Naive thymus-derived CD8-positive, alpha-beta T cell (primary cell): ENCODE results near the gene DENND4A. TPM values are rescaled to one million over a fixed set of nuclear protein-coding genes. Genes with fewer than 3 reads are reported as not detected.

Source experiments
- ATAC-seq, 2 donors: fragments of 150-1000 bp; cut with Tn5 transposase in 1 of 2; sonication (Bioruptor Pico), chemical (Tn5 transposase) in 1 of 2; 1 replicate in 1 of 2; 2 replicates in 1 of 2; pipeline ENCODE4 v1.10.0; 2021; ENCODE audit warnings: mild to moderate bottlenecking in 2 of 2, moderate library complexity in 2 of 2
- POLR2A ChIA-PET: fragments of 350-600 bp; sonication (Branson Sonifier 250); formaldehyde crosslinking; loops from one replicate; lab custom pipeline; 2021; ENCODE audit warnings: antibody characterized with exemption; lab: Charles Lee
- DNase-seq, 10 donors: peaks; one replicate each; pipeline versions ENCODE4 v3.0.0 to v3.0.0-alpha.2; 2020 to 2022
- H3K27ac Mint-ChIP-seq, 10 donors: one replicate each; pipeline ENCODE4 v1.8.0; 2020 to 2022; ENCODE audit warnings: mild to moderate bottlenecking in 10 of 10, mixed read lengths in 10 of 10, moderate library complexity in 4 of 10, inconsistent platforms in 1 of 10
- H3K27me3 Mint-ChIP-seq, 5 donors: one replicate each; pipeline ENCODE4 v1.8.0; 2021 to 2022; ENCODE audit warnings: mixed read lengths in 5 of 5
- H3K36me3 Mint-ChIP-seq, 3 donors: one replicate each; pipeline ENCODE4 v1.8.0; 2020 to 2022; ENCODE audit warnings: mixed read lengths in 3 of 3, mild to moderate bottlenecking in 2 of 3, inconsistent platforms in 1 of 3
- H3K4me1 Mint-ChIP-seq, 4 donors: one replicate each; pipeline ENCODE4 v1.8.0; 2021 to 2022; ENCODE audit warnings: mixed read lengths in 4 of 4
- H3K4me3 Mint-ChIP-seq, 10 donors: one replicate each; pipeline ENCODE4 v1.8.0; 2020 to 2022; ENCODE audit warnings: mild to moderate bottlenecking in 10 of 10, mixed read lengths in 10 of 10, moderate library complexity in 6 of 10, inconsistent platforms in 1 of 10
- H3K9me3 Mint-ChIP-seq, 9 donors: one replicate each; pipeline ENCODE4 v1.8.0; 2020 to 2022; ENCODE audit warnings: mixed read lengths in 9 of 9, mild to moderate bottlenecking in 3 of 9, inconsistent platforms in 1 of 9, moderate library complexity in 1 of 9
- polyA plus RNA-seq, 3 donors: library from polyadenylated mRNA; unstranded; fragments of 300-500 nt; fragmentation: Illumina TruSeq; gene quantifications; one replicate each; pipeline ENCODE4 v1.2.3, GENCODE V29; 2021
- total RNA-seq, 8 experiments: library from RNA in 2 of 8; stranded (reverse) in 2 of 8; gene quantifications; one replicate each; pipeline ENCODE4 v1.2.3 and lab custom pipeline; 2021 to 2026

DENND4A gene
- total and polyA plus RNA-seq, 5 experiments from 2014 or later = 9.3 to 62.9 (median 12.0) TPM

DNA sequence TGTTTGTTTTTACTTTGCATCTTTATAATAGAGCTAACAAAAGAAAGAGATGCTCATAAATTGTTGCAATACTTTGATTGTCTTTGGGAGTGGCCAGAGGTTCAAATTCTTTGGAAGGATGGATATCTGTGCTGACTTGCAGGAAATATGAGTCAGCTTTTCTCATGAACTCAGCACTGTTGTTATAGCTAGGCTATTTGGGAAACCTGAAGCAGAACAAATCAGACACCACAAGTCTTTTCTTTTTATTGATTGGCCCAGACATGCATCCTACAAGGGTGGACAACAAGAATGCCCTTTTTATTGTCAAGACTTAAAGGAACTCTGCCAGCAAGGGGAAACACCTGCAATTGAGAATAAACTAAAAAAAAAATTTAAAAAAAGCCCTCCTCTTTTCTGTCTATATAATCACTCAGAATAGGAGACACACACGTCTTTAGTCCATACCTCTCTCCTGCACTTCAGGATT lies 4.6 kb upstream of the DENND4A start:
- H3K4me3 Mint-ChIP-seq = no peak overlapping the region
- DNase-seq (no peak), ATAC-seq (no peak)
- peak overlapping the region in 3 of 10 donors; percentile 18 to 76 (median 66) for H3K27ac Mint-ChIP-seq
- no peaks in the 10 kb centered on the region for H3K36me3 Mint-ChIP-seq
- POLR2A ChIA-PET = interaction anchor here (1.1 kb wide), 1 partner anchor 22 kb away, joined by 3 read pairs; no protein-coding TSS in a partner anchor
- H3K4me1 Mint-ChIP-seq = peaks cover 7 to 30% (median 22%) of the 10 kb centered on the region in 4 donors
- H3K27me3 Mint-ChIP-seq = no peaks in the 10 kb centered on the region
- H3K9me3 Mint-ChIP-seq = no peaks in the 10 kb centered on the region

DNA sequence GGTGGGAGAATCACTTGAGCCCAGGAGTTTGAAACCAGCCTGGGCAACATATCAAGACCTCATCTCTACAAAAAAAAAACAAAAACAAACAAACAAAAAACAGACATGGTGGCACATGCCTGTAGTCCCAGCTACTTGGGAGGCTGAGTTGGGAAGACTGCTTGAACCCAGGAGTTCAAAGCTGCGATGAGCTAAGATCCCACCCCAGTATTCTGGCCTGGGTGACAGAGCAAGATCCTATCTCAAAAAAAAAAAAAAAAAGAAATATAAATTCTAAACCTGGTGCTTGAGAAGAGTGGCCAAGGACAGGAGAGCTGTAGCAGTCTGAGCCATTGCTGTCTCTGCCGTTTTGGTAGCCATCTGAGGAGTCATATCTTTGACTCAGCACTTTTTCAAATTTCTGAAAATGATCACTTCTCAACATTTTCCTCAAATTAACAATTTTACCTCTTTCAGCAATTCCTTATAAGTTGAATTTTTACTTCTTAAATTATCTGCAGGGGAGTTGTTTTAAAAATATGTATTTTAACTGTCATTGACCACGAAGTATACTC lies 3.6 kb upstream of the DENND4A start:
- Mint-ChIP-seq H3K27me3 (no peaks in the 10 kb centered on the region), H3K27ac (peak overlapping the region in 4 of 10 donors; percentile 7 to 76 (median 16)), H3K4me3 (no peak overlapping the region), H3K9me3 (no peaks in the 10 kb centered on the region), H3K4me1 (peaks cover 7 to 31% (median 20%) of the 10 kb centered on the region in 4 donors), H3K36me3 (no peaks in the 10 kb centered on the region)
- DNase-seq (no peak), ATAC-seq (no peak)
- POLR2A ChIA-PET = interaction anchor here (0.7 to 6.2 kb wide), 4 partner anchors 10 to 155 kb away, joined by 3 to 95 read pairs (median 3); partner anchors contain the start of gene RAB11A

GRCh38 chr15:65793818-65794104 lies 1.7 kb upstream of the DENND4A start:
- Mint-ChIP-seq H3K27me3 (no peaks in the 10 kb centered on the region), H3K4me1 (peaks cover 13 to 47% (median 33%) of the 10 kb centered on the region in 4 donors), H3K9me3 (no peaks in the 10 kb centered on the region), H3K36me3 (peaks cover 0 to 2% (median 0%) of the 10 kb centered on the region in 3 donors), H3K4me3 (peak overlapping the region; percentile 22 to 76 (median 56)), H3K27ac (peak overlapping the region; percentile 13 to 89 (median 80))
- ATAC-seq (no peak), DNase-seq (no peak)
- POLR2A ChIA-PET = interaction anchor here (0.6 to 6.2 kb wide), 8 partner anchors 12 to 75 kb away, joined by 3 to 97 read pairs (median 22); partner anchors contain the start of gene RAB11A

- H3K4me1 Mint-ChIP-seq = peaks cover 13 to 50% (median 34%) of the 10 kb centered on the region in 4 donors
- POLR2A ChIA-PET = interaction anchor here (0.6 to 6.2 kb wide), 10 partner anchors 13 to 76 kb away, joined by 3 to 97 read pairs (median 11); partner anchors contain the start of gene RAB11A
- H3K27ac Mint-ChIP-seq = peak overlapping the region; percentile 94 to 100 (median 98)
- H3K9me3 Mint-ChIP-seq = no peaks in the 10 kb centered on the region
- peaks cover 0 to 2% (median 0%) of the 10 kb centered on the region in 3 donors for H3K36me3 Mint-ChIP-seq
- H3K4me3 Mint-ChIP-seq = peak overlapping the region; percentile 85 to 99 (median 93)
- no peaks in the 10 kb centered on the region for H3K27me3 Mint-ChIP-seq
- no peak for DNase-seq
- ATAC-seq = no peak
These were observed 1.1 kb upstream of the DENND4A start for GRCh38 chr15:65792988-65793817.

GRCh38 chr15:65791335-65792137 lies 557 bp downstream of the DENND4A start:
- Mint-ChIP-seq H3K27me3 (no peaks in the 10 kb centered on the region), H3K9me3 (no peaks in the 10 kb centered on the region), H3K4me1 (peaks cover 16 to 59% (median 41%) of the 10 kb centered on the region in 4 donors), H3K27ac (peak overlapping the region; percentile 93 to 100 (median 96)), H3K4me3 (peak overlapping the region; percentile 85 to 99 (median 92)), H3K36me3 (peaks cover 0 to 2% (median 2%) of the 10 kb centered on the region in 3 donors)
- ATAC-seq (peak; percentile 13 to 31), DNase-seq (peak in 9 of 10 donors; percentile 36 to 77 (median 54))
- POLR2A ChIA-PET = interaction anchor here (0.7 to 6.2 kb wide), 20 partner anchors 9 to 505 kb away, joined by 3 to 97 read pairs (median 4); partner anchors contain the start of genes PARP16 and RAB11A

- Mint-ChIP-seq H3K4me1 (peaks cover 16 to 59% (median 40%) of the 10 kb centered on the region in 4 donors), H3K9me3 (no peaks in the 10 kb centered on the region), H3K27ac (peak overlapping the region; percentile 85 to 100 (median 96)), H3K4me3 (peak overlapping the region; percentile 85 to 99 (median 92)), H3K36me3 (peaks cover 0 to 2% (median 2%) of the 10 kb centered on the region in 3 donors), H3K27me3 (no peaks in the 10 kb centered on the region)
- POLR2A ChIA-PET = interaction anchor here (0.8 to 6.2 kb wide), 17 partner anchors 8 to 312 kb away, joined by 3 to 97 read pairs (median 10); partner anchors contain the start of gene RAB11A
- ATAC-seq (no peak), DNase-seq (peak in 3 of 10 donors; percentile 34 to 48 (median 48))
These were observed 1.3 kb downstream of the DENND4A start for GRCh38 chr15:65790694-65791334.

- H3K27me3 Mint-ChIP-seq = no peaks in the 10 kb centered on the region
- DNase-seq (no peak), ATAC-seq (no peak)
- POLR2A ChIA-PET = interaction anchor here (0.6 to 6.2 kb wide), 6 partner anchors 7 to 1635 kb away, joined by 3 to 97 read pairs (median 30); no protein-coding TSS in a partner anchor
- H3K4me1 Mint-ChIP-seq = peaks cover 16 to 62% (median 40%) of the 10 kb centered on the region in 4 donors
- H3K36me3 Mint-ChIP-seq = peaks cover 0 to 6% (median 5%) of the 10 kb centered on the region in 3 donors
- no peaks in the 10 kb centered on the region for H3K9me3 Mint-ChIP-seq
- H3K4me3 Mint-ChIP-seq = peak overlapping the region; percentile 85 to 99 (median 92)
- H3K27ac Mint-ChIP-seq = peak overlapping the region; percentile 54 to 97 (median 86)
These were observed 2.2 kb downstream of the DENND4A start for GRCh38 chr15:65789759-65790425.

GRCh38 chr15:65789105-65789504 lies 3.0 kb downstream of the DENND4A start:
- no peak for DNase-seq
- POLR2A ChIA-PET = interaction anchor here (1.7 to 6.0 kb wide), 2 partner anchors 29 to 44 kb away, joined by 9 to 97 read pairs; no protein-coding TSS in a partner anchor
- no peak for ATAC-seq
- Mint-ChIP-seq H3K4me1 (peaks cover 16 to 57% (median 41%) of the 10 kb centered on the region in 4 donors), H3K9me3 (no peaks in the 10 kb centered on the region), H3K27me3 (no peaks in the 10 kb centered on the region), H3K27ac (peak overlapping the region in 9 of 10 donors; percentile 65 to 97 (median 85)), H3K36me3 (peaks cover 0 to 10% (median 5%) of the 10 kb centered on the region in 3 donors), H3K4me3 (peak overlapping the region in 9 of 10 donors; percentile 21 to 99 (median 90))

DNA sequence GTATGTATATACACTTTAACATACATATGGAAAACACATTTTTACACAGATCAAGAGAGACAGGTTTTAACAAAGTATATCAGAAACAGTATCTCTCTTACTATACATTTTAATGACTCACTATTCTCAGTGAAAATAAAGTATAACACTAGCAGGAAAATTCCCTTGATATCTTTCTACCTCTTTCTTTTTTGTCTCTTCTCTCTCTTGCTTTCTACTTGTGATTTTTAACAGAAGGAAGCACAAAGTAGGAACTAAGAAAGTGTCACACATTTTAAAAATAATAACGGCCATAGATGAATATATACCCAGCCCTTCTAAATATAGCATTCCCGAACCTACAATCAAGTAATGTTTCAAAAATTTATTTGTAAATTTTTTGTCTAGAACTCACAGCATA lies 4.8 kb downstream of the DENND4A start:
- peak overlapping the region in 9 of 10 donors; percentile 4 to 79 (median 44) for H3K4me3 Mint-ChIP-seq
- H3K27ac Mint-ChIP-seq = peak overlapping the region; percentile 17 to 92 (median 52)
- DNase-seq = no peak
- no peaks in the 10 kb centered on the region for H3K9me3 Mint-ChIP-seq
- H3K4me1 Mint-ChIP-seq = peaks cover 20 to 56% (median 42%) of the 10 kb centered on the region in 4 donors
- no peak for ATAC-seq
- H3K27me3 Mint-ChIP-seq = no peaks in the 10 kb centered on the region
- POLR2A ChIA-PET = interaction anchor here (1.7 kb wide), 1 partner anchor 45 kb away, joined by 9 read pairs; no protein-coding TSS in a partner anchor
- peaks cover 0 to 24% (median 7%) of the 10 kb centered on the region in 3 donors for H3K36me3 Mint-ChIP-seq

- no peak for DNase-seq
- H3K27me3 Mint-ChIP-seq = no peaks in the 10 kb centered on the region
- no peak overlapping the region for H3K4me3 Mint-ChIP-seq
- peaks cover 19 to 51% (median 41%) of the 10 kb centered on the region in 4 donors for H3K4me1 Mint-ChIP-seq
- H3K36me3 Mint-ChIP-seq = peaks cover 0 to 24% (median 8%) of the 10 kb centered on the region in 3 donors
- peak overlapping the region in 4 of 10 donors; percentile 3 to 92 (median 18) for H3K27ac Mint-ChIP-seq
- no peaks in the 10 kb centered on the region for H3K9me3 Mint-ChIP-seq
- POLR2A ChIA-PET = no interaction called here
- ATAC-seq = no peak
These were observed 6.9 kb downstream of the DENND4A start for GRCh38 chr15:65785151-65785550.
